ENCODE data around the gene IGSF6. TPM values are rescaled to one million over a fixed set of nuclear protein-coding genes. Genes with fewer than 3 reads are reported as not detected.
A peak's percentile ranks its signal among the peaks of the same experiment; 100 is the strongest.

Gene IGSF6
- total and polyA plus RNA-seq, 2 of the 4 experiments (the other 2 are of a cell fraction): not detected

- Histone ChIP-seq H3K27me3 (ENCODE audit: control insufficient read depth, insufficient read depth, low read length) (no peaks in the 10 kb centered on the region), H2BK15ac (ENCODE audit: low read depth, low read length) (no peak overlapping the region), H3K4me3 (ENCODE audit: insufficient read depth, low read depth, low read length) (no peak overlapping the region), H3K4me2 (ENCODE audit: low read depth, low read length) (no peak overlapping the region), H3K4ac (ENCODE audit: low read depth, low read length) (no peak overlapping the region), H3K56ac (ENCODE audit: extremely low read depth, insufficient read depth, low read length) (no peak overlapping the region), H3K36me3 (ENCODE audit: control insufficient read depth, insufficient read depth, low read length) (peaks cover 5% of the 10 kb centered on the region), H4K20me1 (ENCODE audit: insufficient read depth, low read length) (peaks cover 9% of the 10 kb centered on the region; the same call in 1 of the 2 replicates), H2AK9ac (replicated peaks; ENCODE audit: low read depth, low read length, poor library complexity) (no peak overlapping the region), H3K79me1 (ENCODE audit: low read depth in 1 of 2, low read length in 2 of 2) (peaks cover 25 to 53% of the 10 kb centered on the region in 2 experiments), H4K8ac (ENCODE audit: low read depth in 2 of 2, low read length in 2 of 2) (no peak overlapping the region), H2AFZ (replicated peaks; ENCODE audit: low read length, poor library complexity) (no peak overlapping the region), H3K18ac (ENCODE audit: low read depth, low read length) (no peak overlapping the region), H2BK5ac (ENCODE audit: low read depth, low read length, poor library complexity, severe bottlenecking) (no peak overlapping the region), H2BK20ac (ENCODE audit: low read depth, low read length) (no peak overlapping the region), H3K9me1 (ENCODE audit: insufficient read depth, low read length) (no peaks in the 10 kb centered on the region; the same call in 1 of the 2 replicates), H2AK5ac (ENCODE audit: low read depth, low read length) (no peak overlapping the region), H3K9me3 (ENCODE audit: control insufficient read depth, insufficient read depth, low read length) (no peaks in the 10 kb centered on the region), H3K27ac (ENCODE audit: insufficient read depth, low read length) (no peak overlapping the region), H4K5ac (ENCODE audit: low read depth, low read length) (0 out of 2 replicates have a peak overlapping the region, but pooled peaks have one; percentile 38), H2BK120ac (ENCODE audit: low read depth, low read length) (no peak overlapping the region), H3K14ac (replicated peaks; ENCODE audit: low read depth, low read length) (no peak overlapping the region), H3K4me1 (ENCODE audit: control insufficient read depth, insufficient read depth, low read length) (0 out of 2 replicates have a peak, but pooled peaks cover 2% of the 10 kb centered on the region), H3K23ac (ENCODE audit: low read depth, low read length) (no peak overlapping the region), H4K91ac (ENCODE audit: insufficient read depth, low read depth, low read length) (no peak overlapping the region), H3K9ac (ENCODE audit: low read depth, low read length) (no peak overlapping the region)
- DNase-seq (no peak), ATAC-seq (ENCODE audit: low read depth) (no peak)
- CTCF ChIA-PET: interaction anchor here (2.2 kb wide), 1 partner anchor 10 kb away, joined by 19 read pairs; no protein-coding TSS in a partner anchor
- dilution Hi-C loops (cut with HindIII; ENCODE audit: low sequenced_read_pairs, unreplicated experiment): no loop called here
- 97% methylated on average over 4 of the region's 18 CpGs; no CpG with 5 or more reads in 1 of the 2 experiments for WGBS, 2 experiments (ENCODE audit: extremely low coverage in 2 of 2, insufficient read length in 1 of 2)
- in situ Hi-C loops (cut with MboI; ENCODE audit: low sequenced_read_pairs): no loop called here
- POLR2A ChIA-PET (ENCODE audit: unreplicated experiment): interaction anchor here (0.6 kb wide), 1 partner anchor 1278 kb away, joined by 9 read pairs; no protein-coding TSS in a partner anchor
- TF ChIP-seq, protein P1, sequence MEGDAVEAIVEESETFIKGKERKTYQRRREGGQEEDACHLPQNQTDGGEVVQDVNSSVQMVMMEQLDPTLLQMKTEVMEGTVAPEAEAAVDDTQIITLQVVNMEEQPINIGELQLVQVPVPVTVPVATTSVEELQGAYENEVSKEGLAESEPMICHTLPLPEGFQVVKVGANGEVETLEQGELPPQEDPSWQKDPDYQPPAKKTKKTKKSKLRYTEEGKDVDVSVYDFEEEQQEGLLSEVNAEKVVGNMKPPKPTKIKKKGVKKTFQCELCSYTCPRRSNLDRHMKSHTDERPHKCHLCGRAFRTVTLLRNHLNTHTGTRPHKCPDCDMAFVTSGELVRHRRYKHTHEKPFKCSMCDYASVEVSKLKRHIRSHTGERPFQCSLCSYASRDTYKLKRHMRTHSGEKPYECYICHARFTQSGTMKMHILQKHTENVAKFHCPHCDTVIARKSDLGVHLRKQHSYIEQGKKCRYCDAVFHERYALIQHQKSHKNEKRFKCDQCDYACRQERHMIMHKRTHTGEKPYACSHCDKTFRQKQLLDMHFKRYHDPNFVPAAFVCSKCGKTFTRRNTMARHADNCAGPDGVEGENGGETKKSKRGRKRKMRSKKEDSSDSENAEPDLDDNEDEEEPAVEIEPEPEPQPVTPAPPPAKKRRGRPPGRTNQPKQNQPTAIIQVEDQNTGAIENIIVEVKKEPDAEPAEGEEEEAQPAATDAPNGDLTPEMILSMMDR (conservative IDR thresholded peaks at IDR 0.05; ENCODE audit: low read depth, low read length): no peak
- TF ChIP-seq MAFK (IDR thresholded peaks at IDR 0.05; ENCODE audit: low read depth, low read length) (no peak), FOS (IDR thresholded peaks at IDR 0.05; ENCODE audit: low read depth, low read length) (no peak), NFE2L2 (IDR thresholded peaks at IDR 0.05; ENCODE audit: low read depth, low read length) (no peak), MAZ (IDR thresholded peaks at IDR 0.05; ENCODE audit: borderline replicate concordance, low read depth, low read length) (no peak), CHD1 (IDR thresholded peaks at IDR 0.05; ENCODE audit: low read depth, low read length) (no peak), RAD21 (IDR thresholded peaks at IDR 0.05; ENCODE audit: low read length) (no peak), MXI1 (IDR thresholded peaks at IDR 0.05; ENCODE audit: borderline replicate concordance, low read depth, low read length) (no peak), POLR2A (IDR thresholded peaks at IDR 0.05; ENCODE audit: low read depth, low read length) (no peak), BHLHE40 (IDR thresholded peaks at IDR 0.05; ENCODE audit: low read depth, low read length) (no peak)
- intact Hi-C loops (cut with micrococcal nuclease): no loop called here
- no TSS peak for BruUV-seq (replicated peaks)
These were observed 5.5 kb downstream of the IGSF6 start for GRCh38 chr16:21646721-21647561.

Measured in IMR-90 (cell line).